K562 (cell line): ENCODE data around the gene MAPK13. TPM values are rescaled to one million over a fixed set of nuclear protein-coding genes. Genes with fewer than 3 reads are reported as not detected.

Experiments
- CBX8 ChIP-seq: fragments of 200-600 bp; sonication (generic); IDR thresholded peaks from 2 replicates; pipeline ENCODE4 v1.6.1; 2012; ENCODE audit warnings: borderline replicate concordance, mixed run types, low read depth, mild to moderate bottlenecking, moderate library complexity, mixed read lengths, low read length, control low read depth, inconsistent platforms; ENCODE audit not compliant: poor library complexity, severe bottlenecking; ENCODE audit errors: extremely low read depth
- CREBBP ChIP-seq: IDR thresholded peaks from one replicate; pipeline ENCODE4 v1.6.1; 2012; ENCODE audit warnings: low read depth, mild to moderate bottlenecking, control low read depth, inconsistent platforms, low read length
- DMBX1 ChIP-seq: fragments of 250-450 bp; sonication (Bioruptor Pico); IDR thresholded peaks from 2 replicates; pipeline ENCODE4 v1.8.0; 2022; ENCODE audit warnings: inconsistent platforms, mild to moderate bottlenecking, moderate library complexity, borderline replicate concordance
- E2F6 ChIP-seq, 2 experiments: IDR thresholded peaks; 2 replicates each; pipeline ENCODE4 v1.6.1; 2011; ENCODE audit warnings: borderline replicate concordance in 1 of 2, control low read depth in 1 of 2, low read depth in 1 of 2, low read length in 1 of 2, mild to moderate bottlenecking in 1 of 2, mixed read lengths in 1 of 2, moderate library complexity in 1 of 2; ENCODE audit not compliant: insufficient read depth in 1 of 2, insufficient read length in 1 of 2, poor library complexity in 1 of 2, severe bottlenecking in 1 of 2; ENCODE audit errors: extremely low read depth in 1 of 2
- EP300 ChIP-seq: IDR thresholded peaks from 2 replicates; pipeline ENCODE4 v1.6.1; 2012; ENCODE audit warnings: low read length, improper control_type of control experiment
- FOXK1 ChIP-seq: sonication (generic); formaldehyde crosslinking; IDR thresholded peaks from 2 replicates; pipeline ENCODE4 v1.8.0; 2022; ENCODE audit warnings: missing genetic modification reagents, mild to moderate bottlenecking, borderline replicate concordance
- HDGF ChIP-seq: fragments of 450-650 bp; IDR thresholded peaks from 2 replicates; pipeline ENCODE4 v1.6.1; 2016
- HMGXB4 ChIP-seq: sonication (generic); formaldehyde crosslinking; IDR thresholded peaks from 2 replicates; pipeline ENCODE4 v1.8.1; 2023; ENCODE audit warnings: mild to moderate bottlenecking, missing genetic modification reagents
- NELFE ChIP-seq: IDR thresholded peaks from 2 replicates; pipeline ENCODE4 v1.6.1; 2011; ENCODE audit warnings: mild to moderate bottlenecking; ENCODE audit not compliant: insufficient read depth, insufficient read length
- NFATC3 ChIP-seq: fragments of 450-650 bp; IDR thresholded peaks from 2 replicates; pipeline ENCODE4 v1.6.1; 2017; ENCODE audit warnings: mild to moderate bottlenecking
- RNF2 ChIP-seq: sonication (generic); IDR thresholded peaks from 2 replicates; pipeline ENCODE4 v1.6.1; 2016
- SETDB1 ChIP-seq: IDR thresholded peaks from one replicate; pipeline ENCODE4 v1.6.1; 2012; ENCODE audit warnings: low read length, control low read depth, inconsistent platforms
- SRF ChIP-seq, 2 experiments: fragments of 250-450, 450-650 bp in 1 of 2; sonication (Bioruptor Pico) in 1 of 2; sonication (generic) in 1 of 2; formaldehyde crosslinking; IDR thresholded peaks; 2 replicates each; pipeline versions ENCODE4 v1.5.0 to v1.5.1; 2020 to 2022; ENCODE audit warnings: mild to moderate bottlenecking in 1 of 2, missing genetic modification reagents in 1 of 2
- SRSF7 ChIP-seq: fragments of 200-400 bp; formaldehyde crosslinking; optimal IDR thresholded peaks from 2 replicates; pipeline ENCODE3; 2017; ENCODE audit warnings: mild to moderate bottlenecking, low read depth, low read length
- SUPT5H ChIP-seq: fragments of 450-650 bp; IDR thresholded peaks from 2 replicates; pipeline ENCODE4 v1.6.1; 2016
- TCF15 ChIP-seq: fragments of 250-450 bp; sonication (Bioruptor Pico); IDR thresholded peaks from 2 replicates; pipeline ENCODE4 v1.8.0; 2022; ENCODE audit warnings: moderate library complexity, mild to moderate bottlenecking, inconsistent platforms
- USF1 ChIP-seq: sonication (generic); formaldehyde crosslinking; IDR thresholded peaks from 2 replicates; pipeline ENCODE4 v1.9.0; 2022; ENCODE audit warnings: mild to moderate bottlenecking, missing genetic modification reagents
- ZBTB33 ChIP-seq: sonication (generic); formaldehyde crosslinking; IDR thresholded peaks from 2 replicates; pipeline ENCODE4 v1.8.1; 2023; ENCODE audit warnings: mild to moderate bottlenecking, missing genetic modification reagents
- ZKSCAN3 ChIP-seq: fragments of 250-450 bp; sonication (Bioruptor Pico); IDR thresholded peaks from 2 replicates; pipeline ENCODE4 v1.4.0; 2020
- ZNF134 ChIP-seq: fragments of 250-450 bp; sonication (Bioruptor Pico); conservative IDR thresholded peaks from 2 replicates; pipeline ENCODE4 v1.4.0; 2020
- ZNF174 ChIP-seq: fragments of 250-450 bp; sonication (Bioruptor Pico); IDR thresholded peaks from 2 replicates; pipeline ENCODE4 v1.4.0; 2020; ENCODE audit warnings: mild to moderate bottlenecking
- ZNF551 ChIP-seq: fragments of 250-450 bp; sonication (Bioruptor Pico); IDR thresholded peaks from 2 replicates; pipeline ENCODE4 v1.5.0; 2021; ENCODE audit warnings: mild to moderate bottlenecking, moderate library complexity
- ZNF707 ChIP-seq: fragments of 250-450 bp; sonication (Bioruptor Pico); conservative IDR thresholded peaks from 2 replicates; pipeline ENCODE4 v1.8.0; 2022; ENCODE audit warnings: inconsistent platforms, mild to moderate bottlenecking, moderate library complexity
- polyA plus RNA-seq, 8 experiments: library from polyadenylated mRNA; depleted of rRNA in 4 of 8; stranded (reverse) in 5 of 8; unstranded in 3 of 8; fragments of >200 nt; fragmentation: Nextera tagmentation in 2 of 8; fragmentation: Illumina TruSeq in 1 of 8; extraction: Ambion mirVana in 2 of 8; extraction: Trizol in 1 of 8; gene quantifications; 2 replicates each; pipeline versions ENCODE4 v1.2.1 to v1.2.3, GENCODE V29; 2011 to 2014; ENCODE audit warnings: inconsistent platforms in 1 of 8, missing spikeins in 1 of 8
- total RNA-seq, 7 experiments: library from RNA; depleted of rRNA in 6 of 7; stranded (reverse); fragments of >200 nt in 6 of 7; fragmentation: Illumina TruSeq in 2 of 7; extraction: Trizol in 2 of 7; gene quantifications; 2 replicates each; pipeline versions ENCODE4 v1.2.1 to v1.2.3, GENCODE V29; 2011 to 2021; ENCODE audit warnings: low replicate concordance in 1 of 7

MAPK13 gene
- total and polyA plus RNA-seq, 9 of the 15 experiments (the other 6 are each of a cell fraction or from before 2014, with no cell fraction given) = 0.03 to 2.3 (median 0.48) TPM; not detected in 1

GRCh38 chr6:36120979-36121786 lies 9.1 kb upstream of the MAPK13 start (continued):
- TF ChIP-seq HMGXB4 (CRISPR knock-in tag) (no peak), SRF (CRISPR knock-in tag; IDR thresholded peaks at IDR 0.05) (no peak), SRSF7 (no peak), RNF2 (no peak), ZNF134 (CRISPR knock-in tag) (no peak), DMBX1 (CRISPR knock-in tag) (peak; percentile 59; the same call in 1 of the 2 replicates), ZNF174 (no peak), CREBBP (no peak), ZNF551 (CRISPR knock-in tag) (no peak), EP300 (no peak), E2F6 (IDR thresholded peaks at IDR 0.05; ENCODE audit: borderline replicate concordance in 1 of 2, extremely low read depth in 1 of 2, insufficient read depth in 1 of 2, insufficient read length in 1 of 2, low read depth in 1 of 2, low read length in 1 of 2, poor library complexity in 1 of 2, severe bottlenecking in 1 of 2) (peak in 1 of 2 experiments; percentile 15), FOXK1 (CRISPR knock-in tag) (no peak), SUPT5H (0 out of 2 replicates have a peak, but pooled peaks have one; percentile 35), ZNF707 (CRISPR knock-in tag) (no peak), SETDB1 (no peak), CBX8 (no peak), NELFE (no peak), TCF15 (peak; percentile 48; the same call in 1 of the 2 replicates), HDGF (no peak; the same call in 1 of the 2 replicates), NFATC3 (no peak), ZBTB33 (CRISPR knock-in tag) (no peak), ZKSCAN3 (CRISPR knock-in tag) (no peak), USF1 (peak; percentile 46)
